HG03280 (cell line): ENCODE data around the gene TMEM151A.

Source experiments
- ATAC-seq: cut with Tn5 transposase; IDR thresholded peaks from one replicate; pipeline ENCODE4 v1.9.1; 2021; ENCODE audit warnings: mild to moderate bottlenecking, moderate library complexity; ENCODE audit not compliant: unreplicated experiment

TMEM151A gene

GRCh38 chr11:66334605-66335442, 43.1 kb downstream of the TMEM151A start:
- no peak for ATAC-seq

GRCh38 chr11:66335531-66336233, 44.0 kb downstream of the TMEM151A start:
- ATAC-seq: no peak

GRCh38 chr11:66336234-66337102, 44.8 kb downstream of the TMEM151A start, which contains the start of gene RIN1:
Gene RIN1 (minus strand): TSS chr11:66336434. CDS start chr11:66336402, 32 bp downstream.
- peak; percentile 65 for ATAC-seq

GRCh38 chr11:66337103-66337899, 45.6 kb downstream of the TMEM151A start:
- ATAC-seq: no peak

- no peak for ATAC-seq
These were observed 46.8 kb downstream of the TMEM151A start for GRCh38 chr11:66338276-66339161.

GRCh38 chr11:66339162-66339675, 47.5 kb downstream of the TMEM151A start:
- ATAC-seq: no peak

GRCh38 chr11:66339686-66340483, 48.2 kb downstream of the TMEM151A start:
- ATAC-seq: no peak

GRCh38 chr11:66340596-66341501, 49.2 kb downstream of the TMEM151A start:
- ATAC-seq: no peak

- ATAC-seq: no peak
These were observed 49.9 kb downstream of the TMEM151A start for GRCh38 chr11:66341502-66342126.

- ATAC-seq: no peak
These were observed 51.5 kb downstream of the TMEM151A start for GRCh38 chr11:66343176-66343575.

- ATAC-seq: peak; percentile 72
These were observed 53.0 kb downstream of the TMEM151A start, which contains the start of gene BRMS1 for GRCh38 chr11:66344550-66345315. Gene BRMS1 (minus strand): TSS chr11:66345104. CDS start chr11:66342234, 2,870 bp downstream.

GRCh38 chr11:66345316-66345649, 53.6 kb downstream of the TMEM151A start:
- ATAC-seq: no peak
